H7 (cell line): ENCODE data around the gene PLS1. TPM values are rescaled to one million over a fixed set of nuclear protein-coding genes. Genes with fewer than 3 reads are reported as not detected.

Source experiments
- DNase-seq: peaks from one replicate; pipeline ENCODE4 v3.0.0; 2012
- H3K27me3 ChIP-seq: 2 replicates; pipeline ENCODE4 v1.6.0; 2011; ENCODE audit warnings: mild to moderate bottlenecking, low read length; ENCODE audit not compliant: control insufficient read depth, insufficient read depth
- H3K36me3 ChIP-seq: replicated peaks from 2 replicates; pipeline ENCODE4 v1.5.1; 2011; ENCODE audit warnings: low read length; ENCODE audit not compliant: control insufficient read depth, insufficient read depth
- H3K4me3 ChIP-seq: 2 replicates; pipeline ENCODE4 v1.5.1; 2011; ENCODE audit warnings: low read depth, mild to moderate bottlenecking, control low read depth, low read length, moderate library complexity; ENCODE audit not compliant: insufficient read depth
- total RNA-seq: library from RNA; depleted of rRNA; stranded (reverse); fragments of >200 nt; shearing (Covaris generic); gene quantifications from 2 replicates; pipeline ENCODE4 v1.2.3, GENCODE V29; 2014

The PLS1 gene
- total RNA-seq, 1 experiment from 2014 or later = 13.8 TPM

DNA sequence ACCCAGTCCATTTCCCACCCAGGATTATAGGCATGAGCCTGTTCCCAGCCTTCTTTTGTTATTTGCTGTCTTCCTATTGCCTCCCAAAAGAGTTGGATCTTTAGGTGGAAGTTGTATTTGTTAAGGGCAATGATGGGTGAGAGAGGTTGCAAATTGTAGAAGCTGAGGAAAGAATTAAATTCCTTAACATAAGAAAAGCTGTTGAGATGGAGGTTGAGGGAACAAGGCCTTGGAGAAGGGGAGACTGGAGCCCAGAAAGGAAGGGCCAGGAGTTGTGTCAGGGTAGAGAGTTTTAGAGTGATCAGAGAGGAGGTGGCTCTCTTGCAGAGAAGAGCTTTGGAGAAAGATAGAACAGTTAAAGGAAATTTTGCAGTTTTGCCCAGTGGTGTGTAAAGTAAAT lies 46.8 kb downstream of the PLS1 start:
- no peaks in the 10 kb centered on the region for H3K36me3 ChIP-seq
- no peak overlapping the region for H3K4me3 ChIP-seq
- no peak for DNase-seq
- H3K27me3 ChIP-seq = no peaks in the 10 kb centered on the region

- DNase-seq = no peak
- Histone ChIP-seq H3K27me3 (no peaks in the 10 kb centered on the region), H3K4me3 (no peak overlapping the region), H3K36me3 (no peaks in the 10 kb centered on the region)
Observed at GRCh38 chr3:142644502-142644901, 48.3 kb downstream of the PLS1 start.

- Histone ChIP-seq H3K27me3 (no peaks in the 10 kb centered on the region), H3K4me3 (no peak overlapping the region), H3K36me3 (no peaks in the 10 kb centered on the region)
- peak; percentile 10 for DNase-seq
Observed at GRCh38 chr3:142645236-142645793, 49.1 kb downstream of the PLS1 start.

DNA sequence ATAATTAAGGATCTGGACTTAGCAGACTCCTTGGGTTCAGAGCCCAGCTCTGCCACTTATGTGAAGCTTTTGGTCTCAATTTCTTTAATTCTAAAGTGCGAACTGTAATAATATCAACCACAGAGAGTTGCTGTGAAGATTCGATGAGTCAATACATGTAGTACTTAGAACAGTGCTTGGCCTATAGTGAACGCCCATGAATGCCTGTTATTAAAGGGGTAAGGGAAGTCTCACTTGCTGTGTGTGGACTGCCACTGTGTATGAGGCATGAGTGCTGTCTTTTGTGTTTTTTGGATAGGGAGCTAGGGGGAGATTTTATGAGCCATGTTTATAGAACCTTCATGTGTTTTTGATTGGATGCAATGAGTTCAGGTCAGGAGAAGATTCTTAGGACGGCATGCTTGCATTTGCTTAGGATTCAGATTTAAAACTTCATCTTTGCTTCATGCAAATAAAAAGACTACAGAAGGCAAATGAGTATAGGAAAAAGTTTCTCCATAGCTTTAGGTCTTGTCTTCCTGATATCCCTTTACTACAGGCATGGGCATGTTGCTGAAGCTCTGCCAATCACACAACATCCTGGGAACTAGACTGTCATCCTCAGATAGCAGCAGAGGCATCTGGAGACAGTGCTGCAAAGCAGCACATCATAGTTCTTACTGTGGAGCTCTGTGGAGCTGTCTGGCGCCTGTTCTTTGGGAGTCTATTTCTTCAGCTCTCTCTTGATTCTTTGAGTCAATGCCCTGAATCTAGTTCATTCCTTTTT lies 50.0 kb downstream of the PLS1 start:
- Histone ChIP-seq H3K27me3 (no peaks in the 10 kb centered on the region), H3K4me3 (no peak overlapping the region), H3K36me3 (no peaks in the 10 kb centered on the region)
- no peak for DNase-seq

DNA sequence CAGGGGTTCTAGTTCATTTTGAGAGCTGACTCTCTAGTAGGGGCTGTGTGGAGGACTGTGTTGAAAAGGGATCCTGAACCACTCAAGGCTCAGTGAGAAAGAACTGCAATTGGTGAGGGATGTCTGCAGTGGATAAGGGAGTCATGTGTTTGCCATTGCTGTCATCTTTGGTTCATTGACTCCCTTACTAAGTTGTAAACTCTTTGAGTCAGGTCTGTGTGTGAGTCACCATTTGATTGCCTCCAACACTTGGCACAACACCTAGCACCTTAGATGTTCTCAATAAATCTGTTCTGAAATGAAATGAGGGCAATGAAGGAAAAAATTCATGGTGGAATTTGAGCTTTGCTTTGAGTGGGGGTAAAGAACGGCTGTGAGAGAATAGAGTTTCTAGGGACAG lies 51.7 kb downstream of the PLS1 start:
- no peak for DNase-seq
- H3K36me3 ChIP-seq = no peaks in the 10 kb centered on the region
- H3K27me3 ChIP-seq = no peaks in the 10 kb centered on the region
- H3K4me3 ChIP-seq = no peak overlapping the region

DNA sequence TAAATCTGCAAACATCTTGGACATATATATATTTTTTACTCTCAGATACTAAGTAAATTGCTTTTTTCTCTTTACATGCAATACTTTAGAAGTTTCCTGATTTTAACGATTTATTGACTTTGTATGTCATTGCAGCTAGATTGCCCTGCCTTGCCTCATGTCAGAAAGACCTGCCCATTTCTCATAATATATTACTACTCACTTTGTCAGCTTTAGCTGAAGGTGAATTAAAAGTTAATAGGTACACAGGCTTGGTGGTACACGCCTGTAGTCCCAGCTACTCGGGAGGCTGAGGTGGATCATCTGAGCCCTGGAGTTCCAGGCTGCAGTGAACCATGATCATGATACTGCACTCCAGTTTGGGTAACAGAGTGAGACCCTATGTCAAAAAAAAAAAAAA lies 52.8 kb downstream of the PLS1 start:
- Histone ChIP-seq H3K27me3 (no peaks in the 10 kb centered on the region), H3K4me3 (no peak overlapping the region), H3K36me3 (no peaks in the 10 kb centered on the region)
- no peak for DNase-seq

DNA sequence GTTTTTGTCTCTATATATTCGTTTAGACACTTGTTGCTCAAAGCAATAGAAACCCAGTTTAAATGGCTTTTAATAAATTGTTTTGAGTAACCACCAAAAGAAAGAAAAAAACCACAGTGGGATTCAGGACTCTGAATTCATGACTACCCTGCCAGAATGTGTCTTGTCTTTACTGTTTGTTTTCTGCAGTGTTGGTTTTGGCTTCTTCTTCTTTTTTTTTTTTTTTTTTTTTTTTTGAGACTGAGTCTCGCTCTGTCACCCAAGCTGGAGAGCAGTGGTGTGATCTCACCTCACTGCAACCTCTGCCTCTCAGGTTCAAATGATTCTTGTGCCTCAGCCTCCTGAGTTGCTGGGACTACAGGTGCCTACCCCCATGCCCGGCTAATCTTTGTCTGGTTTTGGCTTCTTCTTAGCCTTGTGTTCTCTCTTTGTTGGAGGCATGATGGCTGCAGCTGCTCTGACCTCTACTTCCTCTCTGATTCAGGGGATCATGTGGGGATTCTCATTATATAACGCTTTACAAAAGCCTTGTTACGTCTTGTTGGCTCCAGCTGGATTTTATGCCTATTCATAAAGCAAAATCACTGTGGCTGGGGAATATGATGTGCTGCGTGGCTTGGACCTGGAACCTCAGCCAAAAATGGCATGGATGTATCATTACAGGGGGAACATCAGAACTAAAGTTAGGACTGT lies 54.0 kb downstream of the PLS1 start:
- no peaks in the 10 kb centered on the region for H3K36me3 ChIP-seq
- H3K27me3 ChIP-seq = no peaks in the 10 kb centered on the region
- no peak for DNase-seq
- no peak overlapping the region for H3K4me3 ChIP-seq

- no peak for DNase-seq
- no peak overlapping the region for H3K4me3 ChIP-seq
- no peaks in the 10 kb centered on the region for H3K36me3 ChIP-seq
Observed at GRCh38 chr3:142651711-142652110, 55.5 kb downstream of the PLS1 start.

GRCh38 chr3:142652826-142653292 lies 56.7 kb downstream of the PLS1 start:
- Histone ChIP-seq H3K27me3 (no peaks in the 10 kb centered on the region), H3K4me3 (no peak overlapping the region), H3K36me3 (no peaks in the 10 kb centered on the region)
- no peak for DNase-seq

More at GRCh38 chr3:142651711-142652110, 55.5 kb downstream of the PLS1 start:
- H3K27me3 ChIP-seq = no peaks in the 10 kb centered on the region

DNA sequence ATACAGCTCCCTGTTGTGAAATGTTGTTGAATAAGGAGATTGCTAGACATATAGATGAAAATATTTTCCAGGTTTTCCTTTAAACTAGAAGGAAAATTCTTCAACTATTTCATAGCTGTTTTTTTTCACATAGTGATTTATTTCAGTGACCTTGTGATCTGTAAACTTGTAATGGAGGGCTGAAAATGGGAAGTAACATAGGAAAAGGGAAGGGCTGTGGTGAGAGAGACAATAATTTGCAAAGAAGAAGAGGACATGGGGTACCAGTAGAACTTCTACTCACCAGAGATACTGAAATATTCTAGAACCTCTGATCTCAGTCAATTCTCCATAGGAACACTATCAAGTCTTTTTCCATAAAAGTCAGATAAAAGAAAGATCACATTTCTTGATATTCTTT lies 60.4 kb downstream of the PLS1 start:
- no peaks in the 10 kb centered on the region for H3K36me3 ChIP-seq
- H3K4me3 ChIP-seq = no peak overlapping the region
- no peaks in the 10 kb centered on the region for H3K27me3 ChIP-seq
- no peak for DNase-seq

GRCh38 chr3:142657033-142657432 lies 60.8 kb downstream of the PLS1 start:
- H3K36me3 ChIP-seq = no peaks in the 10 kb centered on the region
- H3K27me3 ChIP-seq = no peaks in the 10 kb centered on the region
- H3K4me3 ChIP-seq = no peak overlapping the region
- DNase-seq = peak; percentile 6

DNA sequence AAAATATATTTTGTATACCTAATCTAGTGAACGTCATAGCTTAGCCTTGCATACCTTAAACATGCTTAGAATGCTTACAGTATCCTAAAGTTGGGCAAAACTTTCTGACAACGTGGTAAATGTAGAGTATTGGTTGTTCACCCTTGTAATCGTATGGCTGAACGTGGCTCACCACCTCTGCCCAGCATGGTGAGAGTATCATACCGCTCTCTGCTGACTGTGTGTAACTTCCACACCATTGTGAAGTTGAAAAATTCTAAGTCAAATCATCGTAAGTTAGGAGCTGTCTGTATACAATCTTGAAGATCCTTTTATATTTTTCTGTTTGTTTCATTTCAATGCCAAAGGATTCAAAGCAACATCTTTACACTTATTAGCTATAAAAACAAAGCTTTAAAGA lies 64.2 kb downstream of the PLS1 start:
- DNase-seq = no peak
- no peaks in the 10 kb centered on the region for H3K36me3 ChIP-seq
- H3K4me3 ChIP-seq = no peak overlapping the region
- H3K27me3 ChIP-seq = no peaks in the 10 kb centered on the region

DNA sequence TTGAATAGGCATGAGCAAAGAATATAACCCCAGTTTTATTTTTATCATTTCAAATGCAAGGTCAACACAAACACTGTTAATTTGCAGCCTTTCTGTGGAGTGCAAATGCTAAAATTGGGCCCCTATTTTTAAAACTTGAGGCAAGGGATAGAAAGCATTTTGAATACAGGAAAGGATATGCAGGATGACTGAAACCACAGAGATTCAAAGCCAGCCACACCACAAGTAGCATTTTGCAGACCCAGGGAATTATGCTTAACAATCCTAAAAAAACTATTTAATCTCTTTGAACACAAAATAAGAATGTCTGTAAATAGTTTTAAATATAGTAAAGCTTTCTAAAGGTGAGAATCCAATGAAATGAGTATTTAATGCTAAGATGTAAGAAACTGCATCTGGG lies 64.7 kb downstream of the PLS1 start:
- no peaks in the 10 kb centered on the region for H3K27me3 ChIP-seq
- no peak for DNase-seq
- H3K36me3 ChIP-seq = no peaks in the 10 kb centered on the region
- H3K4me3 ChIP-seq = no peak overlapping the region

GRCh38 chr3:142663865-142664264 lies 67.7 kb downstream of the PLS1 start:
- no peak for DNase-seq
- H3K4me3 ChIP-seq = no peak overlapping the region
- no peaks in the 10 kb centered on the region for H3K36me3 ChIP-seq
- H3K27me3 ChIP-seq = no peaks in the 10 kb centered on the region

- no peak for DNase-seq
- H3K36me3 ChIP-seq = no peaks in the 10 kb centered on the region
- H3K27me3 ChIP-seq = no peaks in the 10 kb centered on the region
- H3K4me3 ChIP-seq = no peak overlapping the region
Observed at GRCh38 chr3:142664311-142664710, 68.1 kb downstream of the PLS1 start.
